ENCODE data around the gene EFNB1.

The EFNB1 gene

DNA sequence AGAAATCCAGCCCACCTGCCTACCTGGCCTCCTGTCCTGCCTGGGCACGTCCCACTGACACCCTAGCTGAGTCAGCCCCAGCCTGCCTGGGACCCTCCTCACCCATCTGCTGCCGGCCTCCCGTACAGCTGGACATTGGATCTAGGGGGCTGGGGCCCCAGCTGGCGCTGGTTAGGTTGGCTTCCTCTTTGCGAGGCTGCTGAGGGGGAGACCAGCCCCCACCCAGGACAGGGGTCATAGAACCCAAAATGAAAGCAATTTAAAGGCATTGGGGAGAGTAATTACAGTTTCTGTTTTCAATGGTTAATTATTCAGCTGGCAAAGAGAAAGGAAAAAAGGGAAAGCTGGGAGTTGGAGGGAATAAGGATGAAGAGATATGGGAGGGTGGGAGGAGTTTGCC is 15.8 kb downstream of the EFNB1 start:
- TF ChIP-seq, protein P1, sequence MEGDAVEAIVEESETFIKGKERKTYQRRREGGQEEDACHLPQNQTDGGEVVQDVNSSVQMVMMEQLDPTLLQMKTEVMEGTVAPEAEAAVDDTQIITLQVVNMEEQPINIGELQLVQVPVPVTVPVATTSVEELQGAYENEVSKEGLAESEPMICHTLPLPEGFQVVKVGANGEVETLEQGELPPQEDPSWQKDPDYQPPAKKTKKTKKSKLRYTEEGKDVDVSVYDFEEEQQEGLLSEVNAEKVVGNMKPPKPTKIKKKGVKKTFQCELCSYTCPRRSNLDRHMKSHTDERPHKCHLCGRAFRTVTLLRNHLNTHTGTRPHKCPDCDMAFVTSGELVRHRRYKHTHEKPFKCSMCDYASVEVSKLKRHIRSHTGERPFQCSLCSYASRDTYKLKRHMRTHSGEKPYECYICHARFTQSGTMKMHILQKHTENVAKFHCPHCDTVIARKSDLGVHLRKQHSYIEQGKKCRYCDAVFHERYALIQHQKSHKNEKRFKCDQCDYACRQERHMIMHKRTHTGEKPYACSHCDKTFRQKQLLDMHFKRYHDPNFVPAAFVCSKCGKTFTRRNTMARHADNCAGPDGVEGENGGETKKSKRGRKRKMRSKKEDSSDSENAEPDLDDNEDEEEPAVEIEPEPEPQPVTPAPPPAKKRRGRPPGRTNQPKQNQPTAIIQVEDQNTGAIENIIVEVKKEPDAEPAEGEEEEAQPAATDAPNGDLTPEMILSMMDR (IDR thresholded peaks at IDR 0.05; ENCODE audit: borderline replicate concordance, extremely low read depth, low read length, poor library complexity, severe bottlenecking), result no peak
- TF ChIP-seq EZH2 (IDR thresholded peaks at IDR 0.05; ENCODE audit: borderline replicate concordance, low read depth, low read length, severe bottlenecking), result no peak
- no peak overlapping the region for H3K4me3 ChIP-seq (ENCODE audit: low read depth in 1 of 2, low read length in 2 of 2)
- H3K9me3 ChIP-seq (ENCODE audit: insufficient read depth, low read length, severe bottlenecking), result no peaks in the 10 kb centered on the region
- no peak overlapping the region for H3K27ac ChIP-seq (ENCODE audit: low read length)
- H3K27me3 ChIP-seq (ENCODE audit: insufficient read depth, low read length, poor library complexity), result no peaks in the 10 kb centered on the region
- DNase-seq (no peak), ATAC-seq (ENCODE audit: insufficient read depth, low read depth) (no peak)
- H3K4me1 ChIP-seq (ENCODE audit: insufficient read depth, low read length), result no peaks in the 10 kb centered on the region
- no peak overlapping the region for H3K4me2 ChIP-seq (ENCODE audit: insufficient read depth, low read length)
- H4K20me1 ChIP-seq (ENCODE audit: insufficient read depth, low read length), result no peaks in the 10 kb centered on the region
- peaks cover 11% of the 10 kb centered on the region; the same call in 1 of the 2 replicates for H3K36me3 ChIP-seq (ENCODE audit: insufficient read depth, low read length)
- no peaks in the 10 kb centered on the region for H3K79me2 ChIP-seq (ENCODE audit: insufficient read depth, low read length)
- H2AFZ ChIP-seq (ENCODE audit: low read depth, low read length), result no peak overlapping the region
- no peak overlapping the region for H3K9ac ChIP-seq (ENCODE audit: low read depth, low read length)

DNA sequence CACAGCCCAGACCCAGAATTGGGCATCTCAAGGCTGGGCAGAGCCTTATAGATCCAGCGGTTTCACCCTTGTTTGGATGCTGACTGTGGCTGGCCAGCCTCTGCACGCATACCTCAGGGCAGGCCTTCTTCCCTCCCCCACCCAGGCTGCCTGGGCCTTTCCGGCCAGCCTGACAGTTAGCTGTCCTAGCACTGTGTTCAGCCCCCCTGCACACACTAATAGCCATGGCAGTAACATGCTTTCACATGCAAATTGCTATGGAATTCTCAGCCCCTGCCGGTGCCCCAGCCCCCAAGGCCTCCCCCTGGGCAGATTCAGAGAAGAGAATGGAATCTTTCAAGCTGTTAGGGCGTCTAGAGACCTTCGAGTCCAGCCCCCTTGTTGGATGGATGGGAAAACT is 17.7 kb downstream of the EFNB1 start:
- no peak for DNase-seq
- no peak overlapping the region for H3K4me2 ChIP-seq (ENCODE audit: insufficient read depth, low read length)
- no peak for TF ChIP-seq EZH2 (IDR thresholded peaks at IDR 0.05; ENCODE audit: borderline replicate concordance, low read depth, low read length, severe bottlenecking)
- TF ChIP-seq, protein P1 (IDR thresholded peaks at IDR 0.05; ENCODE audit: borderline replicate concordance, extremely low read depth, low read length, poor library complexity, severe bottlenecking), result no peak
- no peaks in the 10 kb centered on the region for H3K9me3 ChIP-seq (ENCODE audit: insufficient read depth, low read length, severe bottlenecking)
- H3K79me2 ChIP-seq (ENCODE audit: insufficient read depth, low read length), result no peaks in the 10 kb centered on the region
- ATAC-seq (ENCODE audit: insufficient read depth, low read depth), result no peak
- H2AFZ ChIP-seq (ENCODE audit: low read depth, low read length), result no peak overlapping the region
- no peak overlapping the region for H3K27ac ChIP-seq (ENCODE audit: low read length)
- H3K36me3 ChIP-seq (ENCODE audit: insufficient read depth, low read length), result 0 out of 2 replicates have a peak, but pooled peaks cover 2% of the 10 kb centered on the region
- H3K27me3 ChIP-seq (ENCODE audit: insufficient read depth, low read length, poor library complexity), result no peaks in the 10 kb centered on the region
- H3K4me1 ChIP-seq (ENCODE audit: insufficient read depth, low read length), result no peaks in the 10 kb centered on the region
- H3K4me3 ChIP-seq (ENCODE audit: low read depth in 1 of 2, low read length in 2 of 2), result no peak overlapping the region
- no peaks in the 10 kb centered on the region for H4K20me1 ChIP-seq (ENCODE audit: insufficient read depth, low read length)
- H3K9ac ChIP-seq (ENCODE audit: low read depth, low read length), result no peak overlapping the region

DNA sequence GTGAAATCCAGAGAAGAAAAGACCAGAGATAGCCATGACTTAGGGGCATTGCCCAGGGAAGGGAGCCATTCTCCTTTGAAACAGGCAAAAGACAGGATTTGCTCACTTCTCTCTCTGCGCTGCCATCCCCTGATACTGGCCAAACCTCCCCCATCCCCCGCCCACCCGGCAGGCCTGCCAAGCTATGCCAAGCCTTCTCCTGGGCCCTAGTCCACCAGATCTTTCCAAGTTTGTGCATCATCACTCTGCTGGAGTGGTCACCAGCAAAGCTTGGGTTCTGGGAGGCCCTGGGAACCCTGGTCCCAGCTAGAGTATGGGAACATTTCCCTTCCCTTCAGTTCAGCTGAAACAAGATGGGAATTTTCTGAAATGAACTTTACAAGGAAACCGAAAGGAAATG is 18.4 kb downstream of the EFNB1 start:
- no peaks in the 10 kb centered on the region for H3K4me1 ChIP-seq (ENCODE audit: insufficient read depth, low read length)
- H3K27me3 ChIP-seq (ENCODE audit: insufficient read depth, low read length, poor library complexity), result no peaks in the 10 kb centered on the region
- H2AFZ ChIP-seq (ENCODE audit: low read depth, low read length), result no peak overlapping the region
- DNase-seq (no peak), ATAC-seq (ENCODE audit: insufficient read depth, low read depth) (no peak)
- no peaks in the 10 kb centered on the region for H3K79me2 ChIP-seq (ENCODE audit: insufficient read depth, low read length)
- H3K27ac ChIP-seq (ENCODE audit: low read length), result no peak overlapping the region
- H3K4me3 ChIP-seq (ENCODE audit: low read depth in 1 of 2, low read length in 2 of 2), result no peak overlapping the region
- H4K20me1 ChIP-seq (ENCODE audit: insufficient read depth, low read length), result no peaks in the 10 kb centered on the region
- H3K9ac ChIP-seq (ENCODE audit: low read depth, low read length), result no peak overlapping the region
- no peak for TF ChIP-seq EZH2 (IDR thresholded peaks at IDR 0.05; ENCODE audit: borderline replicate concordance, low read depth, low read length, severe bottlenecking)
- TF ChIP-seq, protein P1 (IDR thresholded peaks at IDR 0.05; ENCODE audit: borderline replicate concordance, extremely low read depth, low read length, poor library complexity, severe bottlenecking), result no peak
- H3K36me3 ChIP-seq (ENCODE audit: insufficient read depth, low read length), result no peaks in the 10 kb centered on the region
- no peaks in the 10 kb centered on the region for H3K9me3 ChIP-seq (ENCODE audit: insufficient read depth, low read length, severe bottlenecking)
- H3K4me2 ChIP-seq (ENCODE audit: insufficient read depth, low read length), result no peak overlapping the region
